ENCODE results near the gene RSF1.

GRCh38 chr11:77821349-77821851, 878 bp upstream of the RSF1 start:
- TF ChIP-seq YY1 (IDR thresholded peaks at IDR 0.05; ENCODE audit: insufficient read depth, insufficient read length), result no peak
- no peak for TF ChIP-seq SUZ12 (IDR thresholded peaks at IDR 0.05; ENCODE audit: extremely low read depth, insufficient read depth, insufficient read length)
- no peak for TF ChIP-seq ZNF274 (IDR thresholded peaks at IDR 0.05; ENCODE audit: low read depth, low read length)

Data from NT2/D1 (cell line).